ENCODE measurements around the gene FTO. TPM values are rescaled to one million over a fixed set of nuclear protein-coding genes. Genes with fewer than 3 reads are reported as not detected.

The FTO gene
- total RNA-seq, 4 donors from 2014 or later: 62.0 to 90.1 (median 75.1) TPM

- DNase-seq: no peak
- in situ Hi-C loops (cut with MboI; ENCODE audit: low sequenced_read_pairs in 4 of 4): no loop called here
- intact Hi-C loops (cut with DNase I; ENCODE audit: low total_unique reads): no loop called here
- Histone ChIP-seq H3K27me3 (no peaks in the 10 kb centered on the region), H3K4me3 (no peak overlapping the region), H3K9me3 (no peaks in the 10 kb centered on the region), H3K4me1 (peaks cover 0 to 19% of the 10 kb centered on the region in 2 donors), H3K27ac (no peak overlapping the region), H3K36me3 (no peaks in the 10 kb centered on the region)
- no peak for ATAC-seq
- TF ChIP-seq POLR2A (IDR thresholded peaks at IDR 0.05) (no peak), CTCF (IDR thresholded peaks at IDR 0.05 in 4 of 5, conservative IDR thresholded peaks at IDR 0.05 in 1 of 5) (no peak)
These were observed 58.2 kb downstream of the FTO start for GRCh38 chr16:53761962-53762703.

- DNase-seq: no peak
- in situ Hi-C loops (cut with MboI; ENCODE audit: low sequenced_read_pairs in 4 of 4): no loop called here
- intact Hi-C loops (cut with DNase I; ENCODE audit: low total_unique reads): no loop called here
- peaks cover 15 to 24% of the 10 kb centered on the region in 2 donors for H3K4me1 ChIP-seq
- no peaks in the 10 kb centered on the region for H3K9me3 ChIP-seq
- no peak for ATAC-seq
- H3K27me3 ChIP-seq: no peaks in the 10 kb centered on the region
- no peaks in the 10 kb centered on the region for H3K36me3 ChIP-seq
- TF ChIP-seq CTCF (IDR thresholded peaks at IDR 0.05 in 4 of 5, conservative IDR thresholded peaks at IDR 0.05 in 1 of 5): no peak
- no peak for TF ChIP-seq POLR2A (IDR thresholded peaks at IDR 0.05)
- H3K4me3 ChIP-seq: no peak overlapping the region
- H3K27ac ChIP-seq: no peak overlapping the region
These were observed 62.5 kb downstream of the FTO start for GRCh38 chr16:53766304-53767016.

- no peak for TF ChIP-seq CTCF (IDR thresholded peaks at IDR 0.05 in 4 of 5, conservative IDR thresholded peaks at IDR 0.05 in 1 of 5)
- no peaks in the 10 kb centered on the region for H3K9me3 ChIP-seq
- peaks cover 10 to 24% of the 10 kb centered on the region in 2 donors for H3K4me1 ChIP-seq
- ATAC-seq: no peak
- H3K36me3 ChIP-seq: no peaks in the 10 kb centered on the region
- no peak for DNase-seq
- H3K27ac ChIP-seq: no peak overlapping the region
- no peak overlapping the region for H3K4me3 ChIP-seq
- intact Hi-C loops (cut with DNase I; ENCODE audit: low total_unique reads) (no loop called here), in situ Hi-C loops (cut with MboI; ENCODE audit: low sequenced_read_pairs in 4 of 4) (no loop called here)
- no peaks in the 10 kb centered on the region for H3K27me3 ChIP-seq
These were observed 64.2 kb downstream of the FTO start for GRCh38 chr16:53768167-53768566.

- no peaks in the 10 kb centered on the region for H3K27me3 ChIP-seq
- no peaks in the 10 kb centered on the region for H3K36me3 ChIP-seq
- ATAC-seq (no peak), DNase-seq (no peak)
- no peak overlapping the region for H3K27ac ChIP-seq
- TF ChIP-seq CTCF (IDR thresholded peaks at IDR 0.05 in 4 of 5, conservative IDR thresholded peaks at IDR 0.05 in 1 of 5) (no peak), POLR2A (IDR thresholded peaks at IDR 0.05) (no peak)
- H3K9me3 ChIP-seq: no peaks in the 10 kb centered on the region
- peaks cover 14 to 28% of the 10 kb centered on the region in 2 donors for H3K4me1 ChIP-seq
- in situ Hi-C loops (cut with MboI; ENCODE audit: low sequenced_read_pairs in 4 of 4): no loop called here
- no peak overlapping the region for H3K4me3 ChIP-seq
- intact Hi-C loops (cut with DNase I; ENCODE audit: low total_unique reads): no loop called here
These were observed 64.6 kb downstream of the FTO start for GRCh38 chr16:53768593-53768992.

All from gastrocnemius medialis (tissue), 4 donors.